SK-N-SH treated with all-trans-retinoic acid at 6 μM for 48 hours (cell line): ENCODE data around the gene CEPT1.

Experiments
- ATAC-seq: fragments of 200-7000 bp; cut with Tn5 transposase; 3 replicates; pipeline ENCODE4 v1.9.1; 2020; ENCODE audit warnings: mild to moderate bottlenecking, moderate library complexity
- ARNTL ChIP-seq: fragments of 450-650 bp; formaldehyde crosslinking; IDR thresholded peaks from 2 replicates; pipeline ENCODE4 v1.5.0; 2020; ENCODE audit warnings: low read depth, mild to moderate bottlenecking, moderate library complexity, borderline replicate concordance
- BACH2 ChIP-seq: fragments of 250-450 bp; sonication (Bioruptor Pico); IDR thresholded peaks from 2 replicates; pipeline ENCODE4 v1.9.0; 2021; ENCODE audit warnings: mild to moderate bottlenecking, borderline replicate concordance
- CSDC2 ChIP-seq: fragments of 250-450 bp; sonication (Bioruptor Pico); IDR thresholded peaks from 2 replicates; pipeline ENCODE4 v1.5.0; 2020; ENCODE audit warnings: mild to moderate bottlenecking, moderate library complexity
- ESRRG ChIP-seq: fragments of 250-450 bp; sonication (Bioruptor Pico); IDR thresholded peaks from 2 replicates; pipeline ENCODE4 v1.6.1; 2021; ENCODE audit warnings: mild to moderate bottlenecking
- GLIS3 ChIP-seq: fragments of 250-450 bp; sonication (Bioruptor Pico); IDR thresholded peaks from 2 replicates; pipeline ENCODE4 v1.5.0; 2020; ENCODE audit warnings: mild to moderate bottlenecking, moderate library complexity
- ISL1 ChIP-seq: fragments of 250-450 bp; sonication (Bioruptor Pico); IDR thresholded peaks from 2 replicates; pipeline ENCODE4 v2.1.2; 2022; ENCODE audit warnings: mild to moderate bottlenecking, moderate library complexity
- OSR1 ChIP-seq: fragments of 250-450 bp; sonication (Bioruptor Pico); IDR thresholded peaks from 2 replicates; pipeline ENCODE4 v1.8.0; 2022; ENCODE audit warnings: moderate library complexity, mild to moderate bottlenecking, inconsistent platforms
- PPARA ChIP-seq: fragments of 250-450 bp; sonication (Bioruptor Pico); IDR thresholded peaks from 2 replicates; pipeline ENCODE4 v1.5.0; 2020; ENCODE audit warnings: mild to moderate bottlenecking, borderline replicate concordance
- RARB ChIP-seq: fragments of 250-450 bp; sonication (Bioruptor Pico); IDR thresholded peaks from 2 replicates; pipeline ENCODE4 v1.8.0; 2021; ENCODE audit warnings: mild to moderate bottlenecking, moderate library complexity
- SNAI2 ChIP-seq: fragments of 250-450 bp; sonication (Bioruptor Pico); IDR thresholded peaks from 2 replicates; pipeline ENCODE4 v1.5.0; 2020; ENCODE audit warnings: mild to moderate bottlenecking, moderate library complexity
- TCF4 ChIP-seq: fragments of 250-450 bp; sonication (Bioruptor Pico); IDR thresholded peaks from 2 replicates; pipeline ENCODE4 v1.8.0; 2021; ENCODE audit warnings: mild to moderate bottlenecking, moderate library complexity, borderline replicate concordance
- TOX ChIP-seq: fragments of 250-450 bp; sonication (Bioruptor Pico); IDR thresholded peaks from 2 replicates; pipeline ENCODE4 v1.8.0; 2021; ENCODE audit warnings: mild to moderate bottlenecking, moderate library complexity, borderline replicate concordance
- ZC3H10 ChIP-seq: fragments of 250-450 bp; sonication (Bioruptor Pico); IDR thresholded peaks from 2 replicates; pipeline ENCODE4 v1.5.1; 2021; ENCODE audit warnings: mild to moderate bottlenecking, moderate library complexity
- ZFP3 ChIP-seq: fragments of 250-450 bp; sonication (Bioruptor Pico); IDR thresholded peaks from 2 replicates; pipeline ENCODE4 v1.5.0; 2020; ENCODE audit warnings: mild to moderate bottlenecking, moderate library complexity
- ZFP30 ChIP-seq: fragments of 450-650 bp; formaldehyde crosslinking; IDR thresholded peaks from 2 replicates; pipeline ENCODE4 v1.5.0; 2022; ENCODE audit warnings: mild to moderate bottlenecking, moderate library complexity
- ZNF70 ChIP-seq: fragments of 450-650 bp; formaldehyde crosslinking; IDR thresholded peaks from 2 replicates; pipeline ENCODE4 v1.5.0; 2020; ENCODE audit warnings: mild to moderate bottlenecking, moderate library complexity
- ZNF8 ChIP-seq: fragments of 450-650 bp; formaldehyde crosslinking; IDR thresholded peaks from 2 replicates; pipeline ENCODE4 v1.5.0; 2020; ENCODE audit warnings: mild to moderate bottlenecking, moderate library complexity
- TF ChIP-seq, protein P1 (sequence below): fragments of 250-450 bp; sonication (Bioruptor Pico); IDR thresholded peaks from 2 replicates; pipeline ENCODE4 v1.8.0; 2020; ENCODE audit warnings: mild to moderate bottlenecking, moderate library complexity, borderline replicate concordance
- TF ChIP-seq, protein P2 (sequence below): fragments of 250-450 bp; sonication (Bioruptor Pico); IDR thresholded peaks from 2 replicates; pipeline ENCODE4 v1.8.0; 2021; ENCODE audit warnings: low read depth, mild to moderate bottlenecking, moderate library complexity, borderline replicate concordance
- TF ChIP-seq, protein P3 (sequence below): fragments of 250-450 bp; sonication (Bioruptor Pico); IDR thresholded peaks from 2 replicates; pipeline ENCODE4 v1.5.1; 2020; ENCODE audit warnings: low read depth, mild to moderate bottlenecking, moderate library complexity
- TF ChIP-seq, protein P4 (sequence below): fragments of 250-450 bp; sonication (Bioruptor Pico); IDR thresholded peaks from 2 replicates; pipeline ENCODE4 v1.5.1; 2021; ENCODE audit warnings: mild to moderate bottlenecking, moderate library complexity
- TF ChIP-seq, protein P5 (sequence below): fragments of 250-450 bp; sonication (Bioruptor Pico); IDR thresholded peaks from 2 replicates; pipeline ENCODE4 v1.5.0; 2020; ENCODE audit warnings: mild to moderate bottlenecking, moderate library complexity

The CEPT1 gene

DNA sequence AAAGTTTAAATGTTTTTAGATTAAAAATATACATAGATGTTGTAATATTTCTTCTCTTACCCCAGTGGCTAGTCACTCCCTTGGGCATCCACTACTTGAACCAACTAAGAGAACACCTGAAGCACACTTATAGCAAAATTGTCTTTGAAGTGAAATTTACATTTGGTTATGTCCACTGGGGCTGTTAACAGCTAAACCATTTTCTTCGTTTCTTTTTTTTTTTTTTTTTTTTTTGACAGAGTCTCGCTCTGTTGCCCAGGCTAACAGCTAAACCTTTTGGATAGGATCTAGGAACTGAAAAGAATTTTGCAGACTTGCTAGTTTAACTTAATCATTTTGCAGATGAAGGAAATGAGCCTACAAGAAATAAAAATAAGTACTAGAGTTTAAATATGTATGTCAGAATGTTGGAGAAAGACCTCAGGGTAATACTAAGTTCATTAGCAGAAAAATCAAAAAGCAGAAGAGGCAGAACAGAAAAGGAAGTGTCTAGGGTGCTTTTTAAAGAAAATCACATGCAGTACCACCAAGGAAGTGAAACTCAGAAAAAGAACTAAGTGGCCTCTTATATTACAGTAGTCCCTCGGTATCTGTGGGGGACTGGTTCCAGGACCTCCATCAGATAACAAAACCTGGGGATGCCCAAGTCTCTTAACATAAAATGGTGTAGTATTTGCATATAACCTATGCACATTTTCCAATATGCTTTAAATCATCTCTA lies 11.9 kb upstream of the CEPT1 start (continued):
- TF ChIP-seq, protein P1, sequence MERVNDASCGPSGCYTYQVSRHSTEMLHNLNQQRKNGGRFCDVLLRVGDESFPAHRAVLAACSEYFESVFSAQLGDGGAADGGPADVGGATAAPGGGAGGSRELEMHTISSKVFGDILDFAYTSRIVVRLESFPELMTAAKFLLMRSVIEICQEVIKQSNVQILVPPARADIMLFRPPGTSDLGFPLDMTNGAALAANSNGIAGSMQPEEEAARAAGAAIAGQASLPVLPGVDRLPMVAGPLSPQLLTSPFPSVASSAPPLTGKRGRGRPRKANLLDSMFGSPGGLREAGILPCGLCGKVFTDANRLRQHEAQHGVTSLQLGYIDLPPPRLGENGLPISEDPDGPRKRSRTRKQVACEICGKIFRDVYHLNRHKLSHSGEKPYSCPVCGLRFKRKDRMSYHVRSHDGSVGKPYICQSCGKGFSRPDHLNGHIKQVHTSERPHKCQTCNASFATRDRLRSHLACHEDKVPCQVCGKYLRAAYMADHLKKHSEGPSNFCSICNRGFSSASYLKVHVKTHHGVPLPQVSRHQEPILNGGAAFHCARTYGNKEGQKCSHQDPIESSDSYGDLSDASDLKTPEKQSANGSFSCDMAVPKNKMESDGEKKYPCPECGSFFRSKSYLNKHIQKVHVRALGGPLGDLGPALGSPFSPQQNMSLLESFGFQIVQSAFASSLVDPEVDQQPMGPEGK (CRISPR knock-in tag): no peak
- no peak for TF ChIP-seq ZFP30 (CRISPR knock-in tag)
- TF ChIP-seq, protein P2, sequence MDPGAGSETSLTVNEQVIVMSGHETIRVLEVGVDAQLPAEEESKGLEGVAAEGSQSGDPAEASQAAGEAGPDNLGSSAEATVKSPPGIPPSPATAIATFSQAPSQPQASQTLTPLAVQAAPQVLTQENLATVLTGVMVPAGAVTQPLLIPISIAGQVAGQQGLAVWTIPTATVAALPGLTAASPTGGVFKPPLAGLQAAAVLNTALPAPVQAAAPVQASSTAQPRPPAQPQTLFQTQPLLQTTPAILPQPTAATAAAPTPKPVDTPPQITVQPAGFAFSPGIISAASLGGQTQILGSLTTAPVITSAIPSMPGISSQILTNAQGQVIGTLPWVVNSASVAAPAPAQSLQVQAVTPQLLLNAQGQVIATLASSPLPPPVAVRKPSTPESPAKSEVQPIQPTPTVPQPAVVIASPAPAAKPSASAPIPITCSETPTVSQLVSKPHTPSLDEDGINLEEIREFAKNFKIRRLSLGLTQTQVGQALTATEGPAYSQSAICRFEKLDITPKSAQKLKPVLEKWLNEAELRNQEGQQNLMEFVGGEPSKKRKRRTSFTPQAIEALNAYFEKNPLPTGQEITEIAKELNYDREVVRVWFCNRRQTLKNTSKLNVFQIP (CRISPR knock-in tag): no peak
- no peak for TF ChIP-seq GLIS3 (CRISPR knock-in tag)
- TF ChIP-seq ISL1: no peak
- no peak for TF ChIP-seq ESRRG (CRISPR knock-in tag)

DNA sequence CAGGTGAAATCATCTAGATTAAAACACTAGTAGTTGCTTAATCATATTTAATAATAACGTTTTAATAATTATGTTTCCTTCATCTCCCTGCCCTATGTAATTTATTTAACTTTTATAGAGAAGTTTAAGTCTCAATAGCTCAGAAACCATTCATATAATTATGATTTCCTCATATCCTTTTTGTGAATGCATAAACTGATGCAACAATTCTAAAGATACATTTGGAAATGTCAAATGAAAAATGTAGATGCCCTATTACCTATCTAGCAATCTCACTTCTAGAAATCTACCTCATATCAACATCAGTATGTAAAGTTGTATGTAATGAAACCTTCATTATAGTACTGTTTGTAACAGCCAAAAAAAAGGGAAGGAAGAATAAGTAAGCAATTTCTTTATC lies 10.6 kb upstream of the CEPT1 start:
- TF ChIP-seq, protein P3, sequence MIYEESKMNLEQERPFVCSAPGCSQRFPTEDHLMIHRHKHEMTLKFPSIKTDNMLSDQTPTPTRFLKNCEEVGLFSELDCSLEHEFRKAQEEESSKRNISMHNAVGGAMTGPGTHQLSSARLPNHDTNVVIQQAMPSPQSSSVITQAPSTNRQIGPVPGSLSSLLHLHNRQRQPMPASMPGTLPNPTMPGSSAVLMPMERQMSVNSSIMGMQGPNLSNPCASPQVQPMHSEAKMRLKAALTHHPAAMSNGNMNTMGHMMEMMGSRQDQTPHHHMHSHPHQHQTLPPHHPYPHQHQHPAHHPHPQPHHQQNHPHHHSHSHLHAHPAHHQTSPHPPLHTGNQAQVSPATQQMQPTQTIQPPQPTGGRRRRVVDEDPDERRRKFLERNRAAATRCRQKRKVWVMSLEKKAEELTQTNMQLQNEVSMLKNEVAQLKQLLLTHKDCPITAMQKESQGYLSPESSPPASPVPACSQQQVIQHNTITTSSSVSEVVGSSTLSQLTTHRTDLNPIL (CRISPR knock-in tag): no peak
- TF ChIP-seq RARB (CRISPR knock-in tag): no peak
- TF ChIP-seq, protein P4, sequence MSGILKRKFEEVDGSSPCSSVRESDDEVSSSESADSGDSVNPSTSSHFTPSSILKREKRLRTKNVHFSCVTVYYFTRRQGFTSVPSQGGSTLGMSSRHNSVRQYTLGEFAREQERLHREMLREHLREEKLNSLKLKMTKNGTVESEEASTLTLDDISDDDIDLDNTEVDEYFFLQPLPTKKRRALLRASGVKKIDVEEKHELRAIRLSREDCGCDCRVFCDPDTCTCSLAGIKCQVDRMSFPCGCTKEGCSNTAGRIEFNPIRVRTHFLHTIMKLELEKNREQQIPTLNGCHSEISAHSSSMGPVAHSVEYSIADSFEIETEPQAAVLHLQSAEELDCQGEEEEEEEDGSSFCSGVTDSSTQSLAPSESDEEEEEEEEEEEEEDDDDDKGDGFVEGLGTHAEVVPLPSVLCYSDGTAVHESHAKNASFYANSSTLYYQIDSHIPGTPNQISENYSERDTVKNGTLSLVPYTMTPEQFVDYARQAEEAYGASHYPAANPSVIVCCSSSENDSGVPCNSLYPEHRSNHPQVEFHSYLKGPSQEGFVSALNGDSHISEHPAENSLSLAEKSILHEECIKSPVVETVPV (CRISPR knock-in tag): no peak
- TF ChIP-seq ZFP3 (CRISPR knock-in tag): no peak
- TF ChIP-seq PPARA (CRISPR knock-in tag): no peak
- no peak for TF ChIP-seq ESRRG (CRISPR knock-in tag)
- no peak for TF ChIP-seq TCF4 (CRISPR knock-in tag)
- TF ChIP-seq CSDC2 (CRISPR knock-in tag): no peak
- TF ChIP-seq ZC3H10 (CRISPR knock-in tag): no peak
- no peak for TF ChIP-seq GLIS3 (CRISPR knock-in tag)
- TF ChIP-seq, protein P5, sequence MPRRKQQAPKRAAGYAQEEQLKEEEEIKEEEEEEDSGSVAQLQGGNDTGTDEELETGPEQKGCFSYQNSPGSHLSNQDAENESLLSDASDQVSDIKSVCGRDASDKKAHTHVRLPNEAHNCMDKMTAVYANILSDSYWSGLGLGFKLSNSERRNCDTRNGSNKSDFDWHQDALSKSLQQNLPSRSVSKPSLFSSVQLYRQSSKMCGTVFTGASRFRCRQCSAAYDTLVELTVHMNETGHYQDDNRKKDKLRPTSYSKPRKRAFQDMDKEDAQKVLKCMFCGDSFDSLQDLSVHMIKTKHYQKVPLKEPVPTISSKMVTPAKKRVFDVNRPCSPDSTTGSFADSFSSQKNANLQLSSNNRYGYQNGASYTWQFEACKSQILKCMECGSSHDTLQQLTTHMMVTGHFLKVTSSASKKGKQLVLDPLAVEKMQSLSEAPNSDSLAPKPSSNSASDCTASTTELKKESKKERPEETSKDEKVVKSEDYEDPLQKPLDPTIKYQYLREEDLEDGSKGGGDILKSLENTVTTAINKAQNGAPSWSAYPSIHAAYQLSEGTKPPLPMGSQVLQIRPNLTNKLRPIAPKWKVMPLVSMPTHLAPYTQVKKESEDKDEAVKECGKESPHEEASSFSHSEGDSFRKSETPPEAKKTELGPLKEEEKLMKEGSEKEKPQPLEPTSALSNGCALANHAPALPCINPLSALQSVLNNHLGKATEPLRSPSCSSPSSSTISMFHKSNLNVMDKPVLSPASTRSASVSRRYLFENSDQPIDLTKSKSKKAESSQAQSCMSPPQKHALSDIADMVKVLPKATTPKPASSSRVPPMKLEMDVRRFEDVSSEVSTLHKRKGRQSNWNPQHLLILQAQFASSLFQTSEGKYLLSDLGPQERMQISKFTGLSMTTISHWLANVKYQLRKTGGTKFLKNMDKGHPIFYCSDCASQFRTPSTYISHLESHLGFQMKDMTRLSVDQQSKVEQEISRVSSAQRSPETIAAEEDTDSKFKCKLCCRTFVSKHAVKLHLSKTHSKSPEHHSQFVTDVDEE (CRISPR knock-in tag): no peak
- TF ChIP-seq ARNTL: no peak
- no peak for TF ChIP-seq TOX
- TF ChIP-seq, protein P1 (CRISPR knock-in tag): no peak
- no peak for TF ChIP-seq ZFP30 (CRISPR knock-in tag)
- ATAC-seq: no peak

DNA sequence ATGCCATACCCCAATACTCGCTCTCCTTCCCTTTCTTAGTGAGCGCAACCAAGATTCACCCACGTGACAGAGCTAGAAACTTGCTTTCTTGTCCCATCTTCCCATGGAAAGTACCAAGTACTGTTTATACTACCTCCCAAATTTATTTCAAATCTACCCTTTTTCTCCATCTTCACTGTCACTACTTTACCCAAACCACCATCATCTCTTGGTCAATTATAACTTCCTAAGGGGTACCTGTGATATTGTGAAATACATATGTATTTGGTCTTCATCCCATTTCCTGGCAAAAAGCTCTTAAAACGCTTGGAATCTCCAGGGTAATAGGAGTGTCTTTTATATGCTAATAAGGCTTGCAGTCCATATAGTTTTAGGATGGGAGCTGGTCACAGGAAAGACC lies 8.3 kb upstream of the CEPT1 start:
- no peak for ATAC-seq
- TF ChIP-seq, protein P4 (CRISPR knock-in tag): no peak
- TF ChIP-seq, protein P3 (CRISPR knock-in tag): no peak
- TF ChIP-seq CSDC2 (CRISPR knock-in tag) (no peak), OSR1 (no peak), ZNF70 (CRISPR knock-in tag) (no peak), PPARA (CRISPR knock-in tag) (no peak), ZC3H10 (CRISPR knock-in tag) (no peak), BACH2 (CRISPR knock-in tag) (no peak), SNAI2 (CRISPR knock-in tag) (no peak), ZNF8 (no peak), ISL1 (no peak), ESRRG (CRISPR knock-in tag) (no peak), ZFP3 (CRISPR knock-in tag) (no peak)
